Fibroblast of mammary gland (primary cell): ENCODE measurements around the gene DMBT1.
A peak's percentile ranks its signal among the peaks of the same experiment; 100 is the strongest.

ENCODE experiments used
- DNase-seq: peaks from one replicate; pipeline ENCODE4 v3.0.0-alpha.2; 2010; ENCODE audit warnings: low read depth
- H3K4me3 ChIP-seq: 2 replicates; pipeline ENCODE4 v1.5.1; 2011; ENCODE audit warnings: low read depth, mild to moderate bottlenecking, low read length, moderate library complexity; ENCODE audit not compliant: control insufficient read depth
- TF ChIP-seq, protein P1 (sequence below): conservative IDR thresholded peaks from 2 replicates; pipeline ENCODE4 v1.5.1; 2011; ENCODE audit warnings: low read depth, low read length, inconsistent platforms; ENCODE audit not compliant: control insufficient read depth, insufficient read depth

Gene DMBT1

GRCh38 chr10:122648599-122649428 lies 88.3 kb downstream of the DMBT1 start:
- H3K4me3 ChIP-seq: no peak overlapping the region
- TF ChIP-seq, protein P1, sequence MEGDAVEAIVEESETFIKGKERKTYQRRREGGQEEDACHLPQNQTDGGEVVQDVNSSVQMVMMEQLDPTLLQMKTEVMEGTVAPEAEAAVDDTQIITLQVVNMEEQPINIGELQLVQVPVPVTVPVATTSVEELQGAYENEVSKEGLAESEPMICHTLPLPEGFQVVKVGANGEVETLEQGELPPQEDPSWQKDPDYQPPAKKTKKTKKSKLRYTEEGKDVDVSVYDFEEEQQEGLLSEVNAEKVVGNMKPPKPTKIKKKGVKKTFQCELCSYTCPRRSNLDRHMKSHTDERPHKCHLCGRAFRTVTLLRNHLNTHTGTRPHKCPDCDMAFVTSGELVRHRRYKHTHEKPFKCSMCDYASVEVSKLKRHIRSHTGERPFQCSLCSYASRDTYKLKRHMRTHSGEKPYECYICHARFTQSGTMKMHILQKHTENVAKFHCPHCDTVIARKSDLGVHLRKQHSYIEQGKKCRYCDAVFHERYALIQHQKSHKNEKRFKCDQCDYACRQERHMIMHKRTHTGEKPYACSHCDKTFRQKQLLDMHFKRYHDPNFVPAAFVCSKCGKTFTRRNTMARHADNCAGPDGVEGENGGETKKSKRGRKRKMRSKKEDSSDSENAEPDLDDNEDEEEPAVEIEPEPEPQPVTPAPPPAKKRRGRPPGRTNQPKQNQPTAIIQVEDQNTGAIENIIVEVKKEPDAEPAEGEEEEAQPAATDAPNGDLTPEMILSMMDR: peak; percentile 73
- DNase-seq: peak; percentile 30

DNA sequence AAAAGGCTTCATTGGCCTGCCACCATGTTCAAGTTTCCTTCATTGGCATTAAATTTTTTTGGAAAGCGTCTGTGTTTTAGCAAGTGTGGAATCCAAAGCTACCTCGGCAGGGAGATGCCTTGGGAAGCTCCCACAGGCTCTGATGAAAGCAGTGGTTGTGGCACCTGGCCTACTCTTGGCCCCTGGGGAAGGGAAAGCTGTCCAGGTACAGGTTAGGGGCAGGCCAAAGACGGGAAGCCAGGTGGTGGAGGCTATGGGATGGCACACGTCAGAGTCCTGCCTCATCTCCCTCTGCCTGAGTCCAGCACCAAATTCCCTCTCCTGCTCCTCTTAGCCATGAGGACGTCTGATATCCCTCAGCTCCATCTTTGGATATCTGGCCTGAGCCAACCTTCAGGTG lies 89.3 kb downstream of the DMBT1 start:
- TF ChIP-seq, protein P1: no peak
- no peak overlapping the region for H3K4me3 ChIP-seq
- DNase-seq: no peak

DNA sequence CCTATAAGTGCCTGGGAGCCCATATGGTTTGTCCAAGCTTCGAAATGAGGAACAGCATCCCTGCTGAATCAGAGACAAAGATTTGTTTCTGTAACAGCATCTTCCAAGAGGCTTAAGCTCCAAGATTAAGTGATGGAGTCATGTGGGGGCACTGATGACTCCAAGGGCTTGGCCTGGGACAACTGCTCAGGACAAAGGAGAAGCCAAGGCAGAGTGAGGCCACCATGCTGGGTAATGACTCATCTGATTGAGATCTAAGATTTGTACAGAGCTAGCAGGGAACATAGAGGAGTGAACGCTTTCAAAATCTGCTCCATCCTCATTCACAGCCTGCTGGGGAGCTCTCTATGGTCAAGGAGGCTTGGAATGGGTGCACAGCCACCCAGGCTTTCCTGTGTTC lies 89.8 kb downstream of the DMBT1 start:
- no peak overlapping the region for H3K4me3 ChIP-seq
- no peak for DNase-seq
- TF ChIP-seq, protein P1: no peak

DNA sequence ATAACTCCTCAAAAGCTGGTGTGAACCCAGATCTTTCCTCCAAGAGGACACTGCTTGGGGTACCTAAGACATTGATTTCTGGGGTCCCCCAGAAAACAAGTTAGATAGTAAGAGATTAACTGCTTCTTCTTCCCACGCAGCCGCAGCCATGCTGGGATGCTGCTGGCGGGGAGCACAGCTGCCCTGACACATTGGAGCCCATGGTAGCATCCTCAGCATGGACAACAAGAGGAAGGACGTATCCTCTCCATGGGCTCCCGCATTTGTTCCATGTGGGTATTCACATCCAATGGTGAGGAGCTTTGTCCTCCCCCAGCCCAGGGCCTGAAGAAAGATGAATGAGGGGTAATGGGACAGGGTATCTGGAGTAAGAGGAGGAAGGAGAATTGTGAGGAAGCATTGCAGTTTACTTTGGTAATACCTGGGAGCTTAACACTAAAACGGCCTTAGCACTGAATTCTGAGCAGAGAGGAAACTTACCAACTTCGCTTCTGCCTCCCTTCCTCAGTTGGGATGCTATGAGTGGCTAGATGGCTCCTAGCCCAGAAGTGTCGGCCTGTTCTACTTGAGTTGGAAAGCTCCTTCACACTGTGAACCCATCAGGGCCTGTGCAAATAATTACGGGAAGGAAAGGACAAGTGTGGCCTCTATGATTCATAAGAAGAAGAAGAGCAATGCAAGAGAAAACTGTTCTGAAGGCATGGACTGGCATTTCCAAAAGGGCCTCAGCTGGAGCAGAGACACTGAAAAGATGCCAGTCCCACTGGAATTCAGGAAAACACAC lies 95.2 kb downstream of the DMBT1 start:
- TF ChIP-seq, protein P1: no peak
- H3K4me3 ChIP-seq: no peak overlapping the region
- DNase-seq: no peak

DNA sequence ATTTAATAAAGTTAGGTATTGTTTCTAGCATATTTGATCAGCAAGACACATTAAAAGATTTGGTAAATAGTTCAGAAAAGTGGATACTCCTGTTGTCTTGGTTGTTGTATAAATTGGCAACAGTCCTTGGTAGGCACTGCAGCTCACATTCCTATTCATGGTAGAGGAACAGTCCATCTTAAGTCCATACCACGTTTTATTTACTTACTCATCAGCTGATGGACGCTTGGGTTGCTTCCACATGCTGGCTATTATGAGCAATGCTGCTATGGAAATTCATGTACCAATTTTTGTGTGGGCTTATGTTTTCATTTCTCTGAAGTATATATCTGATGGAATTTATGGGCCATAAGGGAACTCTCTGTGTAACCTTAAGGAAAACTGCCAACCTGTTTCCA lies 95.8 kb downstream of the DMBT1 start:
- no peak for DNase-seq
- H3K4me3 ChIP-seq: no peak overlapping the region
- TF ChIP-seq, protein P1: no peak

DNA sequence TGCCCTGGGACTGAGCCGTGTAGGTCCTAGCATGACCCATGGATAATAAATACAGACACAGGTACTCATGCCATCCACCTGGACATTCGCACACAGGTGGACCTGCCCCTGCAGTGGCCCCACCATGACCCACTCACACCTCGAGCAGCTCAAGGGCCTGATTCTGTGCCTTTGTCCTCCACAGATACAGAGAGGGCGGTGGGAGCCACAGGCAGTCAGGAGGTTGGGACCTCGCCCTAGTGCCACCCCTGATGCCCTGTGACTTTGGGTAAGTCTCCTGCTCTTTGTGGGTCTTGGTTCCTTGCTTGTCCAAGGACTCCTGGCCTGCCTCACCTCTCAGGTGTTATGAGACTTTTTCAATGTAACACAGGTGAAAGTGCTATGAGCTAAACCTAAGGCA lies 96.2 kb downstream of the DMBT1 start:
- TF ChIP-seq, protein P1: no peak
- no peak for DNase-seq
- no peak overlapping the region for H3K4me3 ChIP-seq
